Sigmoid colon (tissue), 7 donors: ENCODE results near the gene CKS2. TPM values are rescaled to one million over a fixed set of nuclear protein-coding genes. Genes with fewer than 3 reads are reported as not detected.
"Not testable (repeated sequence)": the region's sequence is repeated elsewhere in the genome, so short reads cannot be mapped to it uniquely, and the experiment has no call there.

ENCODE experiments used
- DNase-seq: peaks from one replicate; pipeline ENCODE4 v3.0.0-alpha.2; 2019
- H3K27ac ChIP-seq, 4 donors: fragments of 200-600 bp; sonication (generic); one replicate each; pipeline ENCODE4 v1.5.1; 2016 to 2019; ENCODE audit warnings: mild to moderate bottlenecking in 1 of 4
- H3K27me3 ChIP-seq, 3 donors: fragments of 200-600 bp; sonication (generic); one replicate each; pipeline ENCODE4 v1.5.1; 2019; ENCODE audit warnings: mild to moderate bottlenecking in 1 of 3
- H3K36me3 ChIP-seq, 4 donors: fragments of 200-600 bp; sonication (generic); one replicate each; pipeline ENCODE4 v1.5.1; 2016 to 2019
- H3K4me1 ChIP-seq, 4 donors: fragments of 200-600 bp; sonication (generic); one replicate each; pipeline ENCODE4 v1.5.1; 2017 to 2019
- H3K4me3 ChIP-seq, 4 donors: fragments of 200-600 bp; sonication (generic); one replicate each; pipeline ENCODE4 v1.5.1; 2017 to 2019; ENCODE audit warnings: mild to moderate bottlenecking in 2 of 4, moderate library complexity in 1 of 4
- H3K9me3 ChIP-seq, 4 donors: fragments of 200-600 bp in 3 of 4; sonication (generic) in 3 of 4; one replicate each; pipeline versions ENCODE4 v1.5.1 to v1.6.1; 2013 to 2019
- EP300 ChIP-seq, 4 donors: sonication (generic); formaldehyde crosslinking; IDR thresholded peaks; one replicate each; pipeline ENCODE4 v1.6.1; 2017; ENCODE audit warnings: antibody characterized with exemption in 4 of 4
- POLR2A ChIP-seq, 2 donors: fragments of 450-650 bp; IDR thresholded peaks; one replicate each; pipeline ENCODE4 v1.6.1; 2016; ENCODE audit warnings: antibody characterized with exemption in 2 of 2, mild to moderate bottlenecking in 2 of 2, moderate library complexity in 2 of 2
- POLR2AphosphoS5 ChIP-seq, 4 donors: sonication (generic); formaldehyde crosslinking; IDR thresholded peaks; one replicate each; pipeline ENCODE4 v1.6.1; 2017; ENCODE audit warnings: antibody characterized with exemption in 4 of 4
- WGBS, 2 donors: extraction: QIAGEN DNeasy Blood & Tissue Kit; methylation state at CpG; one replicate each; pipeline ENCODE4 v1.1.7; 2013; 5-methylcytosine and 5-hydroxymethylcytosine counted together
- intact Hi-C: fragments of 100-400 bp; cut with DNase I; formaldehyde crosslinking; loops from one replicate; pipeline ENCODE4 v1.15.1; 2023
- polyA plus RNA-seq, 3 donors: library from polyadenylated mRNA; stranded (reverse); fragments of 200-250 nt; gene quantifications; one replicate each; pipeline ENCODE4 v1.2.3, GENCODE V29; 2013
- total RNA-seq, 4 donors: library from RNA; depleted of rRNA; stranded (reverse); fragments of >200 nt; gene quantifications; one replicate each; pipeline ENCODE4 v1.1.0, GENCODE V29; 2016
- TF ChIP-seq, protein P1 (sequence below), 4 experiments: fragments of 450-650 bp in 3 of 4; fragments of 200-600 bp in 1 of 4; IDR thresholded peaks; one replicate each; pipeline ENCODE4 v1.5.1; 2016 to 2019; ENCODE audit warnings: antibody characterized with exemption in 4 of 4, mild to moderate bottlenecking in 3 of 4, moderate library complexity in 2 of 4
- donor health status: healthy with polysubstance abuse.
- donor health status: Bipolar disorder and iron deficiency.
- donor health status: healthy.

Gene CKS2
- total and polyA plus RNA-seq, 7 donors, result 4.7 to 151 (median 18.9) TPM

GRCh38 chr9:89281106-89281505 lies 29.9 kb upstream of the CKS2 start:
- TF ChIP-seq EP300 (IDR thresholded peaks at IDR 0.05), result no peak
- TF ChIP-seq POLR2AphosphoS5 (IDR thresholded peaks at IDR 0.05), result no peak
- TF ChIP-seq, protein P1, sequence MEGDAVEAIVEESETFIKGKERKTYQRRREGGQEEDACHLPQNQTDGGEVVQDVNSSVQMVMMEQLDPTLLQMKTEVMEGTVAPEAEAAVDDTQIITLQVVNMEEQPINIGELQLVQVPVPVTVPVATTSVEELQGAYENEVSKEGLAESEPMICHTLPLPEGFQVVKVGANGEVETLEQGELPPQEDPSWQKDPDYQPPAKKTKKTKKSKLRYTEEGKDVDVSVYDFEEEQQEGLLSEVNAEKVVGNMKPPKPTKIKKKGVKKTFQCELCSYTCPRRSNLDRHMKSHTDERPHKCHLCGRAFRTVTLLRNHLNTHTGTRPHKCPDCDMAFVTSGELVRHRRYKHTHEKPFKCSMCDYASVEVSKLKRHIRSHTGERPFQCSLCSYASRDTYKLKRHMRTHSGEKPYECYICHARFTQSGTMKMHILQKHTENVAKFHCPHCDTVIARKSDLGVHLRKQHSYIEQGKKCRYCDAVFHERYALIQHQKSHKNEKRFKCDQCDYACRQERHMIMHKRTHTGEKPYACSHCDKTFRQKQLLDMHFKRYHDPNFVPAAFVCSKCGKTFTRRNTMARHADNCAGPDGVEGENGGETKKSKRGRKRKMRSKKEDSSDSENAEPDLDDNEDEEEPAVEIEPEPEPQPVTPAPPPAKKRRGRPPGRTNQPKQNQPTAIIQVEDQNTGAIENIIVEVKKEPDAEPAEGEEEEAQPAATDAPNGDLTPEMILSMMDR (IDR thresholded peaks at IDR 0.05), result no peak
- TF ChIP-seq POLR2A (IDR thresholded peaks at IDR 0.05), result no peak
- H3K36me3 ChIP-seq, result no peaks in the 10 kb centered on the region
- no peaks in the 10 kb centered on the region for H3K9me3 ChIP-seq
- H3K27ac ChIP-seq, result no peak overlapping the region
- 76 to 83% methylated on average over 2 of the region's 2 CpGs for WGBS, 2 donors
- peaks cover 0 to 8% (median 0%) of the 10 kb centered on the region in 4 donors for H3K4me1 ChIP-seq
- intact Hi-C loops, result no loop called here
- no peak for DNase-seq
- H3K4me3 ChIP-seq, result no peak overlapping the region
- H3K27me3 ChIP-seq, result no peaks in the 10 kb centered on the region

- H3K36me3 ChIP-seq, H3K4me1 ChIP-seq, H3K9me3 ChIP-seq, H3K27ac ChIP-seq, intact Hi-C loops, H3K27me3 ChIP-seq, DNase-seq: not testable (repeated sequence)
- H3K4me3 ChIP-seq, result peak overlapping the region; percentile 5 to 48 (median 44)
- 53 to 63% methylated on average over 42 of the region's 42 CpGs for WGBS, 2 donors
Observed at GRCh38 chr9:89282248-89282968, 28.6 kb upstream of the CKS2 start.

DNA sequence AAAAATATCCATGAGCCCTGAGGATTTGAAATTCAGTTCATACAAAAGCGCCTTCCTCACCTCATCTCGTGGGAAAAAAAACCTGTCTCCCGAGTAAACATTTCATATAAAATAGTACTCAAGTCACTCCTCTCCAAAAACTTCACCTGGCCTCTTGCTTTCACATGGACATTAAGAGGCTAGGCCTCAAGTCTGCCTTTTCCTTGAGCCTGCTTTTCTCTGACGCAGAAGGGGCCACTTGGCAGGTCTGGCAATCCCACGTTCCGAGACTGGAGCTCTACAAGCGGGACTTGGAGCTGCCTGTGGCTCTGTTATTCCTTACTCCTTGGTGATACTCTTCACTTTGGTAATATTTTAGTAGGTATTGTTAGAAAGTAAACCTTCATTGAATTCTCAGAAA lies 26.9 kb upstream of the CKS2 start:
- 90 to 92% methylated on average over 7 of the region's 7 CpGs for WGBS, 2 donors
- Histone ChIP-seq H3K27me3 (no peaks in the 10 kb centered on the region), H3K9me3 (no peaks in the 10 kb centered on the region), H3K36me3 (no peaks in the 10 kb centered on the region), H3K4me3 (no peak overlapping the region), H3K27ac (no peak overlapping the region), H3K4me1 (peaks cover 0 to 8% (median 0%) of the 10 kb centered on the region in 4 donors)
- no peak for DNase-seq
- intact Hi-C loops, result no loop called here
- TF ChIP-seq, protein P1 (IDR thresholded peaks at IDR 0.05), result no peak
- no peak for TF ChIP-seq EP300 (IDR thresholded peaks at IDR 0.05)
- TF ChIP-seq POLR2A (IDR thresholded peaks at IDR 0.05), result no peak

DNA sequence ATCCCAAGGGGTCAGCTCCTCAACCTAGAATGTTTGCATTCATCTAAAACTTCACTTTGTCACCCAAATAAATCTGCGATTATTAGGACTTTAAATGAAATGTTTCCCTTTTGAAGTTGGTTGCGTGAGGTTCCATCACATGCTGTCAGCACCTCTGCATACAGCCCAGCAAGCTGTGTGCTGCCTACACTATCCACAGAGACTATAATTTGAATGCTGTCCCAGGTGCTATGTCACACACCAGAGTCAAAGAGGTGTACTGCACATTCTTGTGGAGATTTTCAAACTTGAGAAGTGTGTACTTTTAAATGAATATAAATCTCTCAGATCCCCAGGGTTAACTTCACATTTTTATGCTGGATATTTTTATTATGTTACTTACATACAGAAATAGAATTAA lies 19.3 kb upstream of the CKS2 start:
- Histone ChIP-seq H3K4me1 (no peaks in the 10 kb centered on the region), H3K9me3 (no peaks in the 10 kb centered on the region), H3K27ac (no peak overlapping the region), H3K27me3 (no peaks in the 10 kb centered on the region), H3K36me3 (no peaks in the 10 kb centered on the region), H3K4me3 (no peak overlapping the region)
- TF ChIP-seq, protein P1 (IDR thresholded peaks at IDR 0.05), result no peak
- TF ChIP-seq EP300 (IDR thresholded peaks at IDR 0.05), result no peak
- no peak for TF ChIP-seq POLR2AphosphoS5 (IDR thresholded peaks at IDR 0.05)
- TF ChIP-seq POLR2A (IDR thresholded peaks at IDR 0.05), result no peak
- WGBS, 2 donors, result 94 to 96% methylated on average over 2 of the region's 2 CpGs
- intact Hi-C loops, result no loop called here
- DNase-seq, result no peak

GRCh38 chr9:89293014-89293413 lies 18.0 kb upstream of the CKS2 start:
- no peaks in the 10 kb centered on the region for H3K4me1 ChIP-seq
- H3K27ac ChIP-seq, result no peak overlapping the region
- no peak overlapping the region for H3K4me3 ChIP-seq
- DNase-seq, result no peak
- no peaks in the 10 kb centered on the region for H3K27me3 ChIP-seq
- intact Hi-C loops, result no loop called here
- H3K9me3 ChIP-seq, result no peaks in the 10 kb centered on the region
- no peaks in the 10 kb centered on the region for H3K36me3 ChIP-seq
- whole genome bisulfite sequencing, 2 donors, result 94 to 96% methylated on average over 1 of the region's 1 CpG
- TF ChIP-seq POLR2A (IDR thresholded peaks at IDR 0.05) (no peak), EP300 (IDR thresholded peaks at IDR 0.05) (no peak), POLR2AphosphoS5 (IDR thresholded peaks at IDR 0.05) (no peak)
- TF ChIP-seq, protein P1 (IDR thresholded peaks at IDR 0.05), result no peak
